Naive thymus-derived CD8-positive, alpha-beta T cell (primary cell): ENCODE results near the gene KRTAP4-1. TPM values are rescaled to one million over a fixed set of nuclear protein-coding genes. Genes with fewer than 3 reads are reported as not detected.
"Not testable (repeated sequence)": the region's sequence is repeated elsewhere in the genome, so short reads cannot be mapped to it uniquely, and the experiment has no call there.

Experiments
- ATAC-seq, 2 donors: fragments of 150-1000 bp; cut with Tn5 transposase in 1 of 2; sonication (Bioruptor Pico), chemical (Tn5 transposase) in 1 of 2; 1 replicate in 1 of 2; 2 replicates in 1 of 2; pipeline ENCODE4 v1.10.0; 2021; ENCODE audit warnings: mild to moderate bottlenecking in 2 of 2, moderate library complexity in 2 of 2
- POLR2A ChIA-PET: fragments of 350-600 bp; sonication (Branson Sonifier 250); formaldehyde crosslinking; loops from one replicate; lab custom pipeline; 2021; ENCODE audit warnings: antibody characterized with exemption; lab: Charles Lee
- DNase-seq, 10 donors: peaks; one replicate each; pipeline versions ENCODE4 v3.0.0 to v3.0.0-alpha.2; 2020 to 2022
- H3K27ac Mint-ChIP-seq, 10 donors: one replicate each; pipeline ENCODE4 v1.8.0; 2020 to 2022; ENCODE audit warnings: mild to moderate bottlenecking in 10 of 10, mixed read lengths in 10 of 10, moderate library complexity in 4 of 10, inconsistent platforms in 1 of 10
- H3K27me3 Mint-ChIP-seq, 5 donors: one replicate each; pipeline ENCODE4 v1.8.0; 2021 to 2022; ENCODE audit warnings: mixed read lengths in 5 of 5
- H3K36me3 Mint-ChIP-seq, 3 donors: one replicate each; pipeline ENCODE4 v1.8.0; 2020 to 2022; ENCODE audit warnings: mixed read lengths in 3 of 3, mild to moderate bottlenecking in 2 of 3, inconsistent platforms in 1 of 3
- H3K4me1 Mint-ChIP-seq, 4 donors: one replicate each; pipeline ENCODE4 v1.8.0; 2021 to 2022; ENCODE audit warnings: mixed read lengths in 4 of 4
- H3K4me3 Mint-ChIP-seq, 10 donors: one replicate each; pipeline ENCODE4 v1.8.0; 2020 to 2022; ENCODE audit warnings: mild to moderate bottlenecking in 10 of 10, mixed read lengths in 10 of 10, moderate library complexity in 6 of 10, inconsistent platforms in 1 of 10
- H3K9me3 Mint-ChIP-seq, 9 donors: one replicate each; pipeline ENCODE4 v1.8.0; 2020 to 2022; ENCODE audit warnings: mixed read lengths in 9 of 9, mild to moderate bottlenecking in 3 of 9, inconsistent platforms in 1 of 9, moderate library complexity in 1 of 9
- polyA plus RNA-seq, 3 donors: library from polyadenylated mRNA; unstranded; fragments of 300-500 nt; fragmentation: Illumina TruSeq; gene quantifications; one replicate each; pipeline ENCODE4 v1.2.3, GENCODE V29; 2021
- total RNA-seq, 8 experiments: library from RNA in 2 of 8; stranded (reverse) in 2 of 8; gene quantifications; one replicate each; pipeline ENCODE4 v1.2.3 and lab custom pipeline; 2021 to 2026

KRTAP4-1 gene
- total RNA-seq: not detected
- not detected for polyA plus RNA-seq
- total RNA-seq (lab: John Stamatoyannopoulos, UW): 0 reads per million in 6 experiments

- ATAC-seq: no peak
- Mint-ChIP-seq H3K9me3 (peaks cover 0 to 4% (median 0%) of the 10 kb centered on the region in 9 donors), H3K4me1 (peaks cover 0 to 1% (median 0%) of the 10 kb centered on the region in 4 donors), H3K4me3 (no peak within 1 kb of the TSS), H3K27me3 (peaks cover 0 to 7% (median 3%) of the 10 kb centered on the region in 5 donors), H3K36me3 (no peaks in the 10 kb centered on the region), H3K27ac (no peak within 1 kb of the TSS)
- POLR2A ChIA-PET: no interaction called here
- no peak for DNase-seq
These were observed at the start of gene KRTAP4-1 for GRCh38 chr17:41184480-41184961. Gene KRTAP4-1 (minus strand): TSS chr17:41184911. CDS start chr17:41184854, 57 bp downstream.

GRCh38 chr17:41232399-41233105 lies 47.8 kb upstream of the KRTAP4-1 start, which contains the start of gene KRTAP9-3:
Gene KRTAP9-3 (plus strand): TSS chr17:41232449. CDS start chr17:41232502, 53 bp downstream.
- POLR2A ChIA-PET: interaction anchor here (0.6 to 1.4 kb wide), 2 partner anchors 76 to 868 kb away, joined by 3 to 4 read pairs; partner anchors contain the start of gene KRTAP16-1
- peaks cover 4 to 16% (median 11%) of the 10 kb centered on the region in 4 donors for H3K4me1 Mint-ChIP-seq
- not testable (repeated sequence) for H3K36me3 Mint-ChIP-seq, H3K9me3 Mint-ChIP-seq, H3K27me3 Mint-ChIP-seq, DNase-seq, ATAC-seq, H3K4me3 Mint-ChIP-seq
- peak within 1 kb of the TSS in 2 of 10 donors; percentile 35 to 41 for H3K27ac Mint-ChIP-seq

- Mint-ChIP-seq H3K27ac (peak overlapping the region in 2 of 10 donors; percentile 35 to 41), H3K36me3 (no peaks in the 10 kb centered on the region), H3K4me3 (no peak overlapping the region), H3K9me3 (peaks cover 0 to 9% (median 0%) of the 10 kb centered on the region in 9 donors), H3K27me3 (peaks cover 3 to 10% (median 5%) of the 10 kb centered on the region in 5 donors), H3K4me1 (peaks cover 4 to 16% (median 11%) of the 10 kb centered on the region in 4 donors)
- ATAC-seq (no peak), DNase-seq (no peak)
- POLR2A ChIA-PET: no interaction called here
These were observed 47.0 kb upstream of the KRTAP4-1 start for GRCh38 chr17:41231731-41232130.

GRCh38 chr17:41230094-41230493 lies 45.4 kb upstream of the KRTAP4-1 start:
- DNase-seq: no peak
- H3K9me3 Mint-ChIP-seq: peaks cover 0 to 9% (median 0%) of the 10 kb centered on the region in 9 donors
- H3K4me3 Mint-ChIP-seq: no peak overlapping the region
- ATAC-seq: no peak
- peaks cover 4 to 16% (median 10%) of the 10 kb centered on the region in 4 donors for H3K4me1 Mint-ChIP-seq
- H3K27ac Mint-ChIP-seq: peak overlapping the region in 4 of 10 donors; percentile 10 to 52 (median 28)
- POLR2A ChIA-PET: no interaction called here
- peaks cover 0 to 7% (median 4%) of the 10 kb centered on the region in 5 donors for H3K27me3 Mint-ChIP-seq
- H3K36me3 Mint-ChIP-seq: no peaks in the 10 kb centered on the region

- DNase-seq, H3K36me3 Mint-ChIP-seq, H3K4me3 Mint-ChIP-seq, H3K27me3 Mint-ChIP-seq, H3K9me3 Mint-ChIP-seq, ATAC-seq, POLR2A ChIA-PET: not testable (repeated sequence)
- H3K4me1 Mint-ChIP-seq: peaks cover 4 to 23% (median 9%) of the 10 kb centered on the region in 4 donors
- H3K27ac Mint-ChIP-seq: peak within 1 kb of the TSS in 1 of 10 donors; percentile 27
These were observed 41.9 kb upstream of the KRTAP4-1 start, which contains the start of gene KRTAP9-2 for GRCh38 chr17:41226598-41227095. Gene KRTAP9-2 (plus strand): TSS chr17:41226648. CDS start chr17:41226655, 7 bp downstream.

GRCh38 chr17:41226051-41226450 lies 41.3 kb upstream of the KRTAP4-1 start:
- ATAC-seq: no peak
- POLR2A ChIA-PET: no interaction called here
- Mint-ChIP-seq H3K4me1 (peaks cover 4 to 27% (median 10%) of the 10 kb centered on the region in 4 donors), H3K9me3 (peaks cover 0 to 9% (median 0%) of the 10 kb centered on the region in 9 donors), H3K4me3 (no peak overlapping the region), H3K27me3 (peaks cover 0 to 8% (median 3%) of the 10 kb centered on the region in 5 donors), H3K36me3 (no peaks in the 10 kb centered on the region), H3K27ac (peak overlapping the region in 1 of 10 donors; percentile 27)
- no peak for DNase-seq

- H3K4me3 Mint-ChIP-seq: no peak overlapping the region
- POLR2A ChIA-PET: no interaction called here
- peaks cover 0 to 8% (median 3%) of the 10 kb centered on the region in 5 donors for H3K27me3 Mint-ChIP-seq
- no peak overlapping the region for H3K27ac Mint-ChIP-seq
- ATAC-seq (no peak), DNase-seq (no peak)
- peaks cover 0 to 11% (median 1%) of the 10 kb centered on the region in 4 donors for H3K4me1 Mint-ChIP-seq
- H3K9me3 Mint-ChIP-seq: peaks cover 0 to 15% (median 6%) of the 10 kb centered on the region in 9 donors
- H3K36me3 Mint-ChIP-seq: peaks cover 0 to 4% (median 4%) of the 10 kb centered on the region in 3 donors
These were observed 39.1 kb upstream of the KRTAP4-1 start for GRCh38 chr17:41223821-41224220.

GRCh38 chr17:41215681-41216080 lies 31.0 kb upstream of the KRTAP4-1 start:
- Mint-ChIP-seq H3K4me1 (peaks cover 0 to 14% (median 11%) of the 10 kb centered on the region in 4 donors), H3K27me3 (peaks cover 0 to 12% (median 2%) of the 10 kb centered on the region in 5 donors), H3K9me3 (peaks cover 0 to 10% (median 5%) of the 10 kb centered on the region in 9 donors), H3K27ac (no peak overlapping the region), H3K36me3 (peaks cover 0 to 4% (median 4%) of the 10 kb centered on the region in 3 donors), H3K4me3 (peak overlapping the region in 1 of 10 donors; percentile 35)
- POLR2A ChIA-PET: interaction anchor here (0.6 kb wide), 1 partner anchor 653 kb away, joined by 4 read pairs; no protein-coding TSS in a partner anchor
- ATAC-seq: no peak
- DNase-seq: no peak

GRCh38 chr17:41212524-41213169 lies 27.9 kb upstream of the KRTAP4-1 start:
- Mint-ChIP-seq H3K4me1 (peaks cover 0 to 14% (median 11%) of the 10 kb centered on the region in 4 donors), H3K27ac (peak overlapping the region in 2 of 10 donors; percentile 19 to 37), H3K9me3 (peaks cover 0 to 6% (median 0%) of the 10 kb centered on the region in 9 donors), H3K27me3 (peaks cover 0 to 16% (median 2%) of the 10 kb centered on the region in 5 donors), H3K4me3 (no peak overlapping the region), H3K36me3 (peaks cover 0 to 2% (median 0%) of the 10 kb centered on the region in 3 donors)
- POLR2A ChIA-PET: interaction anchor here (0.7 to 1.7 kb wide), 2 partner anchors 16 to 96 kb away, joined by 4 read pairs; no protein-coding TSS in a partner anchor
- ATAC-seq: no peak
- DNase-seq: no peak

GRCh38 chr17:41211845-41212466 lies 27.2 kb upstream of the KRTAP4-1 start:
- POLR2A ChIA-PET: interaction anchor here (1.7 kb wide), 1 partner anchor 96 kb away, joined by 4 read pairs; no protein-coding TSS in a partner anchor
- no peak overlapping the region for H3K4me3 Mint-ChIP-seq
- H3K27ac Mint-ChIP-seq: peak overlapping the region in 1 of 10 donors; percentile 48

GRCh38 chr17:41199421-41200078 lies 14.8 kb upstream of the KRTAP4-1 start:
- Mint-ChIP-seq H3K9me3 (peaks cover 0 to 9% (median 5%) of the 10 kb centered on the region in 9 donors), H3K4me1 (no peaks in the 10 kb centered on the region), H3K27ac (peak overlapping the region in 1 of 10 donors; percentile 11), H3K27me3 (peaks cover 0 to 3% (median 0%) of the 10 kb centered on the region in 5 donors), H3K4me3 (no peak overlapping the region), H3K36me3 (no peaks in the 10 kb centered on the region)
- DNase-seq (no peak), ATAC-seq (no peak)
- POLR2A ChIA-PET: no interaction called here

More at GRCh38 chr17:41211845-41212466, 27.2 kb upstream of the KRTAP4-1 start:
- no peak for DNase-seq
- Mint-ChIP-seq H3K27me3 (peaks cover 0 to 15% (median 2%) of the 10 kb centered on the region in 5 donors), H3K36me3 (peaks cover 0 to 2% (median 0%) of the 10 kb centered on the region in 3 donors), H3K9me3 (peaks cover 0 to 6% (median 0%) of the 10 kb centered on the region in 9 donors), H3K4me1 (peaks cover 0 to 14% (median 11%) of the 10 kb centered on the region in 4 donors)
- ATAC-seq: no peak
